Upper lobe of left lung (tissue), 6 donors: ENCODE results near the gene PFKP. TPM values are rescaled to one million over a fixed set of nuclear protein-coding genes. Genes with fewer than 3 reads are reported as not detected.

Source experiments
- ATAC-seq, 2 donors: fragments of 200-7000 bp; cut with Tn5 transposase; one replicate each; pipeline ENCODE4 v1.9.1; 2022; ENCODE audit warnings: mild to moderate bottlenecking in 2 of 2, moderate library complexity in 2 of 2; ENCODE audit not compliant: low FRiP score in 2 of 2
- DNase-seq, 2 donors: peaks; one replicate each; pipeline ENCODE4 v3.0.0-alpha.2; 2019 to 2020
- H3K27ac ChIP-seq, 4 donors: fragments of 200-600 bp; sonication (generic); one replicate each; pipeline ENCODE4 v1.5.1; 2016 to 2019
- H3K27me3 ChIP-seq, 4 donors: fragments of 200-600 bp; sonication (generic); one replicate each; pipeline ENCODE4 v1.5.1; 2017 to 2019
- H3K36me3 ChIP-seq, 4 donors: fragments of 200-600 bp; sonication (generic); one replicate each; pipeline ENCODE4 v1.5.1; 2016 to 2019
- H3K4me1 ChIP-seq, 4 donors: fragments of 200-600 bp; sonication (generic); one replicate each; pipeline ENCODE4 v1.5.1; 2018 to 2019
- H3K4me3 ChIP-seq, 4 donors: fragments of 200-600 bp; sonication (generic); one replicate each; pipeline ENCODE4 v1.5.1; 2017 to 2019; ENCODE audit warnings: mild to moderate bottlenecking in 2 of 4, moderate library complexity in 1 of 4
- H3K9me3 ChIP-seq, 4 donors: fragments of 200-600 bp; sonication (generic); one replicate each; pipeline ENCODE4 v1.5.1; 2018 to 2019
- CTCF ChIP-seq, 6 experiments: fragments of 450-650 bp in 4 of 6; fragments of 200-600 bp in 2 of 6; sonication (generic) in 2 of 6; IDR thresholded peaks; one replicate each; pipeline ENCODE4 v1.5.1; 2016 to 2019; ENCODE audit warnings: antibody characterized with exemption in 6 of 6
- EP300 ChIP-seq, 4 donors: sonication (generic); formaldehyde crosslinking; IDR thresholded peaks; one replicate each; pipeline ENCODE4 v1.5.1; 2017; ENCODE audit warnings: antibody characterized with exemption in 4 of 4, control low read depth in 2 of 4
- POLR2A ChIP-seq, 4 donors: fragments of 450-650 bp; IDR thresholded peaks; one replicate each; pipeline ENCODE4 v1.5.1; 2016 to 2017; ENCODE audit warnings: antibody characterized with exemption in 4 of 4, mild to moderate bottlenecking in 2 of 4
- POLR2AphosphoS5 ChIP-seq, 2 donors: sonication (generic); formaldehyde crosslinking; IDR thresholded peaks; one replicate each; pipeline ENCODE4 v1.5.1; 2017; ENCODE audit warnings: antibody characterized with exemption in 2 of 2
- WGBS, 2 donors: methylation state at CpG; one replicate each; pipeline ENCODE4 v1.1.5; 2017 to 2018; 5-methylcytosine and 5-hydroxymethylcytosine counted together
- total RNA-seq, 6 donors: library from RNA; depleted of rRNA in 4 of 6; stranded (reverse); fragments of >200 nt in 4 of 6; gene quantifications; one replicate each; pipeline versions ENCODE4 v1.1.0 to v1.2.1, GENCODE V29; 2016 to 2021
- donor health status: DM: no; HTN: no; CAD: no; lungs with moderate emphysema.
- donor health status: DM: no; HTN: yes; CAD: no; lungs with severe emphysema.

Gene PFKP
- total RNA-seq, 6 donors from 2014 or later, result 18.9 to 42.1 (median 30.8) TPM

GRCh38 chr10:3091921-3092320, 24.6 kb downstream of the PFKP start:
- Histone ChIP-seq H3K4me3 (no peak overlapping the region), H3K36me3 (no peaks in the 10 kb centered on the region), H3K9me3 (no peaks in the 10 kb centered on the region), H3K27ac (no peak overlapping the region), H3K4me1 (peaks cover 10 to 42% (median 16%) of the 10 kb centered on the region in 4 donors), H3K27me3 (no peaks in the 10 kb centered on the region)
- DNase-seq, result no peak
- TF ChIP-seq CTCF (IDR thresholded peaks at IDR 0.05) (no peak), POLR2AphosphoS5 (IDR thresholded peaks at IDR 0.05) (no peak), POLR2A (IDR thresholded peaks at IDR 0.05) (no peak), EP300 (IDR thresholded peaks at IDR 0.05) (no peak)
- ATAC-seq, result no peak
- WGBS, 2 donors, result 90 to 91% methylated on average over 5 of the region's 5 CpGs

GRCh38 chr10:3093996-3094395, 26.6 kb downstream of the PFKP start:
- no peaks in the 10 kb centered on the region for H3K36me3 ChIP-seq
- no peak overlapping the region for H3K4me3 ChIP-seq
- WGBS, 2 donors, result 97 to 99% methylated on average over 5 of the region's 5 CpGs
- DNase-seq (no peak), ATAC-seq (no peak)
- no peaks in the 10 kb centered on the region for H3K9me3 ChIP-seq
- no peak overlapping the region for H3K27ac ChIP-seq
- TF ChIP-seq POLR2AphosphoS5 (IDR thresholded peaks at IDR 0.05) (no peak), EP300 (IDR thresholded peaks at IDR 0.05) (no peak), POLR2A (IDR thresholded peaks at IDR 0.05) (no peak), CTCF (IDR thresholded peaks at IDR 0.05) (no peak)
- peaks cover 10 to 43% (median 16%) of the 10 kb centered on the region in 4 donors for H3K4me1 ChIP-seq
- no peaks in the 10 kb centered on the region for H3K27me3 ChIP-seq

GRCh38 chr10:3094609-3095036, 27.3 kb downstream of the PFKP start:
- no peaks in the 10 kb centered on the region for H3K9me3 ChIP-seq
- no peaks in the 10 kb centered on the region for H3K27me3 ChIP-seq
- DNase-seq, result no peak
- no peaks in the 10 kb centered on the region for H3K36me3 ChIP-seq
- no peak for ATAC-seq
- peak overlapping the region in 1 of 4 donors; percentile 77 for H3K27ac ChIP-seq
- no peak overlapping the region for H3K4me3 ChIP-seq
- 74 to 88% methylated on average over 5 of the region's 5 CpGs for WGBS, 2 donors
- H3K4me1 ChIP-seq, result peaks cover 10 to 49% (median 16%) of the 10 kb centered on the region in 4 donors
- no peak for TF ChIP-seq CTCF (IDR thresholded peaks at IDR 0.05)
- no peak for TF ChIP-seq POLR2A (IDR thresholded peaks at IDR 0.05)
- TF ChIP-seq POLR2AphosphoS5 (IDR thresholded peaks at IDR 0.05), result no peak
- TF ChIP-seq EP300 (IDR thresholded peaks at IDR 0.05), result no peak

GRCh38 chr10:3095373-3096139, 28.2 kb downstream of the PFKP start:
- Histone ChIP-seq H3K4me3 (peak overlapping the region in 3 of 4 donors; percentile 5 to 11 (median 5)), H3K9me3 (no peaks in the 10 kb centered on the region), H3K4me1 (peaks cover 10 to 50% (median 16%) of the 10 kb centered on the region in 4 donors), H3K36me3 (no peaks in the 10 kb centered on the region), H3K27me3 (no peaks in the 10 kb centered on the region), H3K27ac (peak overlapping the region; percentile 45 to 77 (median 60))
- TF ChIP-seq POLR2AphosphoS5 (IDR thresholded peaks at IDR 0.05), result peak in 1 of 2 donors; percentile 50
- no peak for TF ChIP-seq CTCF (IDR thresholded peaks at IDR 0.05)
- TF ChIP-seq EP300 (IDR thresholded peaks at IDR 0.05), result peak in 3 of 4 donors; percentile 3 to 25 (median 6)
- peak; percentile 52 to 86 for ATAC-seq
- WGBS, 2 donors, result 37 to 43% methylated on average over 17 of the region's 17 CpGs
- peak in 1 of 2 donors; percentile 56 for DNase-seq
